Esophagus muscularis mucosa (tissue), 4 donors: ENCODE data around the gene CUL2. TPM values are rescaled to one million over a fixed set of nuclear protein-coding genes. Genes with fewer than 3 reads are reported as not detected.
A peak's percentile ranks its signal among the peaks of the same experiment; 100 is the strongest.

ENCODE experiments used
- DNase-seq: peaks from one replicate; pipeline ENCODE4 v3.0.0-alpha.2; 2017; ENCODE audit errors: extremely low spot score
- H3K27ac ChIP-seq, 4 donors: fragments of 200-600 bp; sonication (generic); replicated peaks in 1 of 4; 1 replicate in 3 of 4; 2 replicates in 1 of 4; pipeline ENCODE4 v1.5.1; 2016 to 2019; ENCODE audit warnings: mild to moderate bottlenecking in 1 of 4
- H3K27me3 ChIP-seq, 4 donors: fragments of 200-600 bp; sonication (generic); one replicate each; pipeline versions ENCODE4 v1.5.1 to v1.6.0; 2016 to 2019
- H3K36me3 ChIP-seq, 4 donors: fragments of 200-600 bp; sonication (generic); one replicate each; pipeline ENCODE4 v1.5.1; 2016 to 2019
- H3K4me1 ChIP-seq, 4 donors: fragments of 200-600 bp; sonication (generic); one replicate each; pipeline ENCODE4 v1.5.1; 2016 to 2019
- H3K4me3 ChIP-seq, 4 donors: fragments of 200-600 bp; sonication (generic); 1 replicate in 2 of 4; 2 replicates in 2 of 4; pipeline ENCODE4 v1.5.1; 2016 to 2019; ENCODE audit warnings: mild to moderate bottlenecking in 4 of 4, moderate library complexity in 1 of 4
- H3K9me3 ChIP-seq, 4 donors: fragments of 200-600 bp; sonication (generic); 1 replicate in 3 of 4; 2 replicates in 1 of 4; pipeline ENCODE4 v1.5.1; 2016 to 2019
- EP300 ChIP-seq: sonication (generic); formaldehyde crosslinking; IDR thresholded peaks from one replicate; pipeline ENCODE4 v1.6.1; 2017; ENCODE audit warnings: antibody characterized with exemption
- POLR2A ChIP-seq: fragments of 450-650 bp; IDR thresholded peaks from one replicate; pipeline ENCODE4 v1.6.1; 2017; ENCODE audit warnings: antibody characterized with exemption, moderate library complexity, mild to moderate bottlenecking, low read depth
- POLR2AphosphoS5 ChIP-seq, 2 donors: sonication (generic); formaldehyde crosslinking; IDR thresholded peaks; one replicate each; pipeline ENCODE4 v1.6.1; 2017; ENCODE audit warnings: antibody characterized with exemption in 2 of 2
- WGBS: methylation state at CpG from one replicate; pipeline ENCODE4 v1.1.5; 2018; 5-methylcytosine and 5-hydroxymethylcytosine counted together
- intact Hi-C: fragments of 100-400 bp; cut with DNase I; formaldehyde crosslinking; loops from one replicate; pipeline ENCODE4 v1.15.1; 2023
- total RNA-seq, 4 donors: library from RNA; depleted of rRNA; stranded (reverse); fragments of >200 nt; gene quantifications; one replicate each; pipeline versions ENCODE4 v1.1.0 to v1.2.1, GENCODE V29; 2016
- TF ChIP-seq, protein P1 (sequence below), 3 experiments: fragments of 200-600 bp in 2 of 3; fragments of 450-650 bp in 1 of 3; sonication (generic) in 2 of 3; IDR thresholded peaks; one replicate each; pipeline ENCODE4 v1.5.1; 2017 to 2019; ENCODE audit warnings: antibody characterized with exemption in 3 of 3, mild to moderate bottlenecking in 2 of 3, moderate library complexity in 1 of 3

CUL2 gene
- total RNA-seq, 4 donors from 2014 or later: 22.3 to 27.2 (median 23.1) TPM

DNA sequence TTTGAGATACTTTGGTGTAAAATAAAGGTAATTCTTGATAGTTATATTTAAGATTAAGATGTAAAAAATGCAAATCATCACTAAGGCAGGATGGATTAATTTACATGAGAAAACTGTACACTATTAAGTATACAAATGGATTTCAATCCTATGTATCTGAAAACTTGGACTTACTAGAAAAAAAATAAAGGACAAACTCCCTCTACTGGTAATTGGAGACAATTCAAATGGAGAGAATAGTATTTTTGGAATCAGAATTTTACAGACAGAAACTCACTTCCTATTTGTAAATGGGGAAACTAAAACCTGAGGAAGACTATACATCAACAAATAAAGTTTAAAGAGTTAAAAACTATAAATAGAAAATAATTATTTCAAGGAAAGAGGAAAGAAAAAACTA, 62.6 kb downstream of the CUL2 start:
- no peak for DNase-seq
- intact Hi-C loops: loop anchor here (5.0 kb wide), 1 partner anchor 370 kb away; no protein-coding TSS in a partner anchor

DNA sequence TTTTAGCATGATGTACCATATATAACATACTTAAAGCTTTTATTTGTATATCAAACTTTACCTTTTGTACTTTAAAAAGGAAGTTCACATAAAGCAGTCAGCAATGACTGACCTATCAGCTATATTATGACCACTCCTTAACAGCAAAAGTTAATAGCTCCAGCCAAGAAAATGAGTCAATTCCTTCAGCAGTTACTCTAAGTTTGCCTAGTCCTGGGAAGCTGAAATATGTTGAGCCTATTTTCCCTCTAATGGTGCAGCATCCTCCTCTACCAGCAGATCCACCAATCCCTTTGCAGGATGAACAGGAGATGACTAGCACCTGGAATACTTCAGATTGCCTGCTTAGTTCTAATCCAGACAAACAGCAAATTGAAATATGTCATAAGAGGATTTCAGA, 64.2 kb downstream of the CUL2 start:
- DNase-seq: no peak
- Histone ChIP-seq H3K27ac (no peak overlapping the region), H3K36me3 (peaks cover 10 to 74% (median 41%) of the 10 kb centered on the region in 4 donors), H3K4me1 (no peaks in the 10 kb centered on the region), H3K4me3 (no peak overlapping the region), H3K9me3 (no peaks in the 10 kb centered on the region), H3K27me3 (no peaks in the 10 kb centered on the region)
- intact Hi-C loops: loop anchor here (5.0 kb wide), 1 partner anchor 369 kb away; no protein-coding TSS in a partner anchor
- TF ChIP-seq POLR2AphosphoS5 (IDR thresholded peaks at IDR 0.05) (no peak), EP300 (no peak), POLR2A (no peak)
- TF ChIP-seq, protein P1, sequence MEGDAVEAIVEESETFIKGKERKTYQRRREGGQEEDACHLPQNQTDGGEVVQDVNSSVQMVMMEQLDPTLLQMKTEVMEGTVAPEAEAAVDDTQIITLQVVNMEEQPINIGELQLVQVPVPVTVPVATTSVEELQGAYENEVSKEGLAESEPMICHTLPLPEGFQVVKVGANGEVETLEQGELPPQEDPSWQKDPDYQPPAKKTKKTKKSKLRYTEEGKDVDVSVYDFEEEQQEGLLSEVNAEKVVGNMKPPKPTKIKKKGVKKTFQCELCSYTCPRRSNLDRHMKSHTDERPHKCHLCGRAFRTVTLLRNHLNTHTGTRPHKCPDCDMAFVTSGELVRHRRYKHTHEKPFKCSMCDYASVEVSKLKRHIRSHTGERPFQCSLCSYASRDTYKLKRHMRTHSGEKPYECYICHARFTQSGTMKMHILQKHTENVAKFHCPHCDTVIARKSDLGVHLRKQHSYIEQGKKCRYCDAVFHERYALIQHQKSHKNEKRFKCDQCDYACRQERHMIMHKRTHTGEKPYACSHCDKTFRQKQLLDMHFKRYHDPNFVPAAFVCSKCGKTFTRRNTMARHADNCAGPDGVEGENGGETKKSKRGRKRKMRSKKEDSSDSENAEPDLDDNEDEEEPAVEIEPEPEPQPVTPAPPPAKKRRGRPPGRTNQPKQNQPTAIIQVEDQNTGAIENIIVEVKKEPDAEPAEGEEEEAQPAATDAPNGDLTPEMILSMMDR (IDR thresholded peaks at IDR 0.05): no peak

More for the DNA sequence above, 62.6 kb downstream of the CUL2 start:
- TF ChIP-seq, protein P1 (IDR thresholded peaks at IDR 0.05): peak; percentile 35 to 48 (median 36)
- no peak for TF ChIP-seq POLR2AphosphoS5 (IDR thresholded peaks at IDR 0.05)
- Histone ChIP-seq H3K9me3 (no peaks in the 10 kb centered on the region), H3K36me3 (peaks cover 10 to 77% (median 46%) of the 10 kb centered on the region in 4 donors), H3K4me3 (no peak overlapping the region), H3K4me1 (no peaks in the 10 kb centered on the region), H3K27me3 (no peaks in the 10 kb centered on the region), H3K27ac (no peak overlapping the region)

DNA sequence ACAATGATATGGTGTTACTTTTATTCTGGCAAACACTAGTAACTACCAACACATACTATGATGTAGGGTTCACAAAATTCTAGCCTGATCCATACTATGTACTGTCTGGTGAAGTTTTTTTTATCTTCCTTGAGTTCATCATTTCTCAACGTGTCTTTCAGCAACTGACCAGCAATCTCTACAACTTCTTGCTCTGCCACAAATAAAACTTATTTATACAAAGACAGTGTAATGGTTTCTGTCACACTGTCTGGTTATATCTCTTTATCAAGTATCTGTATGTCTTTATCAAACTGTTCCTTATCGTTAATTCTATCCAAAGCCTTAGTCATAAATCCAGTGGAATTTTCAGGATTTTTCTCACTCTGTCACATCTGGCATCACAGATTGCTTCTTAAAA, 69.7 kb downstream of the CUL2 start:
- H3K36me3 ChIP-seq: peaks cover 6 to 62% (median 31%) of the 10 kb centered on the region in 4 donors

DNA sequence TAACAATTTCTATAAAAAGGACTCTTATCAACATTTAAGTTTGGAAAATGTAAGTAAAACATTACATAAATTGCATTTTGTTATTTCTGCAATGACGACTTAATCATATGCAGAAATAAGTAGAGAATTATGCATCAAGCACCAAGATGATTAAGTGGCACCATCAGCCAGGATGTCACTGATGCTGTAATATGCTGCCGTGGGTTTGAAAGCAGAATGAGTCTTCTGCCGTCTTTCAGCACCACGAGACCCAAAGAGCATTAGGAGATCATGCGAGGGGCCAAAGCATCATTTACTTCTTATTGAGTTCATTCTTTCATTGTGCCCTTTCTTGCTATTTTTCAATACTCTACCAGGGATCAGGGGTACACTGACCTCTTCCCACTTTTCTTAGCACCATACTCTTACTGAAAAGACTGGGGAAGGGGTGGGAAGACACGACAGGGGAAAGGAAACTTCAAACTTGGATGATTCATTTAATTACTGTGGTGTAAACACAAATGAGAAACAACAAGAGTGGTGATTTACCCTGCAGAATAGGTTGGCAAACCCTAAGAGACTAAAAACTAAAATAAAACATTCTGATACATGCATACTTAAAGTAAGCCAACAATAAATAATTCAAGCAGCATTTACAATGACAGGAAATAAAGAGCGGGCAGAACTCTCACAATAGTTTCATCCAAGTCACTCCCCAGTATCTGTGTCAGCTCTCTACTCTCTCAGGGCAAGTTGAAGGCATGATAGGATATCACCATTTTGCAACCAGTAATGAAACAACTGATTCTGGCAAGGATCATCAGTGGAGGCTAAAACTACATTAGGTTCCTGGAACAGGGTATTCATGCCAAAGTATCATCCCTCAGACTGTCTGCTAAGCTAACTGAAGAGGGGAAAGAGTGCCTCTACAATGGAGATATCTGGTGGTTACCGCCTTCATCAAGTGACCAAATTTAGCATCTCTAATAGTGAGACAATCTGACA, 70.8 kb downstream of the CUL2 start:
- intact Hi-C loops: no loop called here

More for the DNA sequence above, 69.7 kb downstream of the CUL2 start:
- intact Hi-C loops: no loop called here
- no peak overlapping the region for H3K27ac ChIP-seq
- no peaks in the 10 kb centered on the region for H3K27me3 ChIP-seq
- TF ChIP-seq POLR2A (no peak), POLR2AphosphoS5 (IDR thresholded peaks at IDR 0.05) (no peak), EP300 (no peak)
- TF ChIP-seq, protein P1 (IDR thresholded peaks at IDR 0.05): no peak
- H3K4me1 ChIP-seq: peaks cover 0 to 5% (median 0%) of the 10 kb centered on the region in 4 donors
- H3K9me3 ChIP-seq: no peaks in the 10 kb centered on the region
- no peak for DNase-seq
- WGBS: 83% methylated on average over 2 of the region's 2 CpGs
- no peak overlapping the region for H3K4me3 ChIP-seq

More for the DNA sequence above, 70.8 kb downstream of the CUL2 start:
- Histone ChIP-seq H3K4me3 (no peak overlapping the region), H3K4me1 (peaks cover 0 to 5% (median 0%) of the 10 kb centered on the region in 4 donors), H3K9me3 (no peaks in the 10 kb centered on the region), H3K27ac (no peak overlapping the region), H3K36me3 (peaks cover 2 to 55% (median 30%) of the 10 kb centered on the region in 4 donors), H3K27me3 (no peaks in the 10 kb centered on the region)
- no peak for DNase-seq
- TF ChIP-seq POLR2AphosphoS5 (IDR thresholded peaks at IDR 0.05): no peak
- TF ChIP-seq, protein P1 (IDR thresholded peaks at IDR 0.05): no peak
- TF ChIP-seq POLR2A: no peak
- no peak for TF ChIP-seq EP300
- 87% methylated on average over 8 of the region's 8 CpGs for WGBS
